Measurements from ENCODE around the gene CUL3. TPM values are rescaled to one million over a fixed set of nuclear protein-coding genes. Genes with fewer than 3 reads are reported as not detected.

Gene CUL3
- total RNA-seq, 1 experiment from 2014 or later: 104 TPM

DNA sequence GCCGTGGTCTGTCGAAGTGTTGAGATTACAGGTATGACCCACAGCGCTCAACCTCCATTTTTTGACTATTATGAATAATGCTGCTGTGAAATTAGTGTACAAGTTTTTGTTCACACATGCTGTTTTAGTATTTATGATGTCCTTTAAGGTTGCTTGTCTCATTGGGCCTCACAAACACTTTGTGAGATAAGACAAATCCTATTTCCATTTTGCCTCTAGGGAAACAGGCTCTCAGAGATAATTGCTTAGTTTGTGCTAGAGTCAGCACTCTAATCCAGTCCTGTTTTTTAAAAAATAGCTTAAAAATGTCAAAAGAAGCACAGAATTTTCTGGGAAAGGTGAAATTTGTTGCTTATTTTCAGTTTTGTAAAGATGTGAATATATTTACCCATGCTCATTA is 43.3 kb upstream of the CUL3 start:
- ATAC-seq: no peak
- DNase-seq (ENCODE audit: low read depth, low spot score): no peak
- BruUV-seq (replicated peaks): no TSS peak
- TF ChIP-seq TCF7L2 (IDR thresholded peaks at IDR 0.05; ENCODE audit: low read depth, low read length) (no peak), POLR2AphosphoS5 (IDR thresholded peaks at IDR 0.05; ENCODE audit: low read depth, low read length) (no peak), SIN3A (IDR thresholded peaks at IDR 0.05; ENCODE audit: borderline replicate concordance, insufficient read depth, low read depth, low read length) (no peak)
- TF ChIP-seq, protein P1, sequence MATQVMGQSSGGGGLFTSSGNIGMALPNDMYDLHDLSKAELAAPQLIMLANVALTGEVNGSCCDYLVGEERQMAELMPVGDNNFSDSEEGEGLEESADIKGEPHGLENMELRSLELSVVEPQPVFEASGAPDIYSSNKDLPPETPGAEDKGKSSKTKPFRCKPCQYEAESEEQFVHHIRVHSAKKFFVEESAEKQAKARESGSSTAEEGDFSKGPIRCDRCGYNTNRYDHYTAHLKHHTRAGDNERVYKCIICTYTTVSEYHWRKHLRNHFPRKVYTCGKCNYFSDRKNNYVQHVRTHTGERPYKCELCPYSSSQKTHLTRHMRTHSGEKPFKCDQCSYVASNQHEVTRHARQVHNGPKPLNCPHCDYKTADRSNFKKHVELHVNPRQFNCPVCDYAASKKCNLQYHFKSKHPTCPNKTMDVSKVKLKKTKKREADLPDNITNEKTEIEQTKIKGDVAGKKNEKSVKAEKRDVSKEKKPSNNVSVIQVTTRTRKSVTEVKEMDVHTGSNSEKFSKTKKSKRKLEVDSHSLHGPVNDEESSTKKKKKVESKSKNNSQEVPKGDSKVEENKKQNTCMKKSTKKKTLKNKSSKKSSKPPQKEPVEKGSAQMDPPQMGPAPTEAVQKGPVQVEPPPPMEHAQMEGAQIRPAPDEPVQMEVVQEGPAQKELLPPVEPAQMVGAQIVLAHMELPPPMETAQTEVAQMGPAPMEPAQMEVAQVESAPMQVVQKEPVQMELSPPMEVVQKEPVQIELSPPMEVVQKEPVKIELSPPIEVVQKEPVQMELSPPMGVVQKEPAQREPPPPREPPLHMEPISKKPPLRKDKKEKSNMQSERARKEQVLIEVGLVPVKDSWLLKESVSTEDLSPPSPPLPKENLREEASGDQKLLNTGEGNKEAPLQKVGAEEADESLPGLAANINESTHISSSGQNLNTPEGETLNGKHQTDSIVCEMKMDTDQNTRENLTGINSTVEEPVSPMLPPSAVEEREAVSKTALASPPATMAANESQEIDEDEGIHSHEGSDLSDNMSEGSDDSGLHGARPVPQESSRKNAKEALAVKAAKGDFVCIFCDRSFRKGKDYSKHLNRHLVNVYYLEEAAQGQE (IDR thresholded peaks at IDR 0.05; ENCODE audit: insufficient read depth in 1 of 2, low read depth in 2 of 2, low read length in 1 of 2): no peak
- TF ChIP-seq, protein P2, sequence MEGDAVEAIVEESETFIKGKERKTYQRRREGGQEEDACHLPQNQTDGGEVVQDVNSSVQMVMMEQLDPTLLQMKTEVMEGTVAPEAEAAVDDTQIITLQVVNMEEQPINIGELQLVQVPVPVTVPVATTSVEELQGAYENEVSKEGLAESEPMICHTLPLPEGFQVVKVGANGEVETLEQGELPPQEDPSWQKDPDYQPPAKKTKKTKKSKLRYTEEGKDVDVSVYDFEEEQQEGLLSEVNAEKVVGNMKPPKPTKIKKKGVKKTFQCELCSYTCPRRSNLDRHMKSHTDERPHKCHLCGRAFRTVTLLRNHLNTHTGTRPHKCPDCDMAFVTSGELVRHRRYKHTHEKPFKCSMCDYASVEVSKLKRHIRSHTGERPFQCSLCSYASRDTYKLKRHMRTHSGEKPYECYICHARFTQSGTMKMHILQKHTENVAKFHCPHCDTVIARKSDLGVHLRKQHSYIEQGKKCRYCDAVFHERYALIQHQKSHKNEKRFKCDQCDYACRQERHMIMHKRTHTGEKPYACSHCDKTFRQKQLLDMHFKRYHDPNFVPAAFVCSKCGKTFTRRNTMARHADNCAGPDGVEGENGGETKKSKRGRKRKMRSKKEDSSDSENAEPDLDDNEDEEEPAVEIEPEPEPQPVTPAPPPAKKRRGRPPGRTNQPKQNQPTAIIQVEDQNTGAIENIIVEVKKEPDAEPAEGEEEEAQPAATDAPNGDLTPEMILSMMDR (IDR thresholded peaks at IDR 0.05): no peak
- no peak overlapping the region for H3K4me3 ChIP-seq (ENCODE audit: low read depth in 2 of 2, low read length in 2 of 2)
- intact Hi-C loops (cut with micrococcal nuclease; ENCODE audit: unreplicated experiment): no loop called here
- in situ Hi-C loops (cut with HindIII; ENCODE audit: low pct_unique_long_range_greater_than_20kb, low sequenced_read_pairs): no loop called here
- no peak overlapping the region for H3K27ac ChIP-seq (ENCODE audit: low read length)
- POLR2A ChIA-PET: no interaction called here
- no peaks in the 10 kb centered on the region for H3K9me3 ChIP-seq (ENCODE audit: control insufficient read depth, insufficient read depth, low read depth, low read length)
- no peaks in the 10 kb centered on the region for H3K27me3 ChIP-seq (ENCODE audit: control insufficient read depth, insufficient read depth, low read length)
- CTCF ChIA-PET: no interaction called here
- no peaks in the 10 kb centered on the region for H3K4me1 ChIP-seq (ENCODE audit: control insufficient read depth, insufficient read depth, low read length)
- H3K36me3 ChIP-seq (ENCODE audit: control insufficient read depth, insufficient read depth, low read length): no peaks in the 10 kb centered on the region

DNA sequence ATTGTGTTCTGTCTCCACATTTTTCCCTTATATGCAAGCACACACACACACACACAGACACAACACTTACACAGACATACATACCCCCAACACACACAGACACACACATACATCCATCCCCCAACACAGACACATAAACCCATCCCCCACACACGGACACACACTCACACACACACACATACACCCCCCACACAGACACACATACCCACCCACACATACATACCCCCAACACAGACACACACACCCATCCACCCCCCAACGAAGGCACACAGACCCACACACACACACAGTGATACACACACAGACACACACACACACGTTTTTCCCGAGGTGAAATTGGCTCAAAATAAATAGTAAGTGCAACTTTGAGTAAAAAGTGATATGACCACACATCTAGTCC is 41.6 kb upstream of the CUL3 start:
- no peak overlapping the region for H3K4me3 ChIP-seq (ENCODE audit: low read depth in 2 of 2, low read length in 2 of 2)
- H3K27me3 ChIP-seq (ENCODE audit: control insufficient read depth, insufficient read depth, low read length): no peaks in the 10 kb centered on the region
- no peaks in the 10 kb centered on the region for H3K4me1 ChIP-seq (ENCODE audit: control insufficient read depth, insufficient read depth, low read length)
- no peak overlapping the region for H3K27ac ChIP-seq (ENCODE audit: low read length)
- CTCF ChIA-PET: no interaction called here
- no peak for DNase-seq (ENCODE audit: low read depth, low spot score)
- ATAC-seq: no peak
- in situ Hi-C loops (cut with HindIII; ENCODE audit: low pct_unique_long_range_greater_than_20kb, low sequenced_read_pairs) (no loop called here), intact Hi-C loops (cut with micrococcal nuclease; ENCODE audit: unreplicated experiment) (no loop called here)
- POLR2A ChIA-PET: no interaction called here
- no TSS peak for BruUV-seq (replicated peaks)
- no peak for TF ChIP-seq SIN3A (IDR thresholded peaks at IDR 0.05; ENCODE audit: borderline replicate concordance, insufficient read depth, low read depth, low read length)
- no peak for TF ChIP-seq POLR2AphosphoS5 (IDR thresholded peaks at IDR 0.05; ENCODE audit: low read depth, low read length)
- TF ChIP-seq, protein P1 (IDR thresholded peaks at IDR 0.05; ENCODE audit: insufficient read depth in 1 of 2, low read depth in 2 of 2, low read length in 1 of 2): no peak
- no peak for TF ChIP-seq TCF7L2 (IDR thresholded peaks at IDR 0.05; ENCODE audit: low read depth, low read length)
- TF ChIP-seq, protein P2 (IDR thresholded peaks at IDR 0.05): no peak
- H3K9me3 ChIP-seq (ENCODE audit: control insufficient read depth, insufficient read depth, low read depth, low read length): no peaks in the 10 kb centered on the region
- H3K36me3 ChIP-seq (ENCODE audit: control insufficient read depth, insufficient read depth, low read length): no peaks in the 10 kb centered on the region
